Measurements from ENCODE around the gene PPIL3.

- TF ChIP-seq CTCF (IDR thresholded peaks at IDR 0.05; ENCODE audit: extremely low read depth in 1 of 2, insufficient read depth in 1 of 2, low read depth in 1 of 2, low read length in 2 of 2) (no peak), POLR2AphosphoS5 (IDR thresholded peaks at IDR 0.05; ENCODE audit: insufficient read depth, low read depth, low read length) (no peak), POLR2A (IDR thresholded peaks at IDR 0.05; ENCODE audit: low read depth, low read length) (no peak), EZH2 (IDR thresholded peaks at IDR 0.05; ENCODE audit: borderline replicate concordance, low read depth, low read length, severe bottlenecking) (no peak), MYC (IDR thresholded peaks at IDR 0.05; ENCODE audit: low read depth, low read length) (no peak)
- TF ChIP-seq, protein P1, sequence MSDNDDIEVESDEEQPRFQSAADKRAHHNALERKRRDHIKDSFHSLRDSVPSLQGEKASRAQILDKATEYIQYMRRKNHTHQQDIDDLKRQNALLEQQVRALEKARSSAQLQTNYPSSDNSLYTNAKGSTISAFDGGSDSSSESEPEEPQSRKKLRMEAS (IDR thresholded peaks at IDR 0.05; ENCODE audit: insufficient read depth, insufficient read length): no peak
Observed at GRCh38 chr2:200829258-200829655, 59.6 kb downstream of the PPIL3 start.
